ENCODE results near the gene INTS11.

Gene INTS11

DNA sequence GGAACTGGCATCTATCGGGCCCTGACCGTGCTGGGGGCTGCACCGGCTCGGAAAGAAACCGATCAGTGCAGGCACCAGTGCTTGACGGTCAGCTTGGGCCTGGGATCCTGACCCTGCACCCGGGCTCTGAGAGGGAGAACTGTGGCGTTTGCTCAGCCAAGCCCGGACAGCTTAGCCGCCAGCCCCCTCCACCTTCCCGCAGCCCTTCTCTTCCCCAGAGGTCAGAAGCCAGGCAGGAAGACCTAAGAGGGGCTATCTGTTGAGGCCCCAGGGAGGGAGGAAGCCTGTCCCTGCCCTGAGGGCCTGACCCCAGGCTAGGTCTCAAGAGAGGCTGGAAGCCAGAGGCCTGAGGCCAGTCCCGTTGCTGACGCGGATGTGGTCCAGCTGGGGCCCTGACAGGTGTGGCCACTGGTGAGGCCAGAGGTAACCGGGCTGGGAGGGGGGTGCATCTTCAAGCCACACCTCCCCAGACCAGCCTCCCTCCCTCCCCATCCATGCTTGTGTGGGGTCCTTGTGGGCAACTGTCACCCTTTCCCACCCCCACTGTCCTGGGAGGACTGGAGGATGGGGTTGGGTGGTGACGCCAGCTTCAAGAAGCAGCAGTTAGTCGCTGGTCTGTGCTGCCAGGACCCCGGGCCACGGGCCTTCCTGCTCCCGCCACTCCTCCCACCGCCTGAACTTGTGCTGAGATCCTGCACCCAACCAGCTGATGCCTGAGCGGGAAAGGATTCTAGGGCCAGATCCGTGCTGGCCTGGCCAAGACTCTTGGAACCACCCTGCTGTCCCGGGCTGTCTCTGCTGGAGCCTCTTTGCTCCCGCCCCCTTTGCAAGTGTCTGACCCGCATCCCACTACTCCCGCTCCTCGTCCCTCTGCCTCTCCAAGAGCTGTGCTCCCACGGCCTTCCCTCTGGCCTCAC is 27.3 kb upstream of the INTS11 start:
- peak in 1 of 2 donors; percentile 63 for DNase-seq
- Histone ChIP-seq H3K4me3 (no peak overlapping the region), H3K4me1 (peaks cover 0 to 74% (median 63%) of the 10 kb centered on the region in 4 donors), H3K27me3 (no peaks in the 10 kb centered on the region), H3K36me3 (peaks cover 9 to 27% (median 24%) of the 10 kb centered on the region in 3 donors), H3K9me3 (no peaks in the 10 kb centered on the region), H3K27ac (peak overlapping the region; percentile 4 to 63)
- intact Hi-C loops (cut with DNase I; ENCODE audit: low total_unique reads) = no loop called here
- TF ChIP-seq CTCF (IDR thresholded peaks at IDR 0.05) = no peak

- Histone ChIP-seq H3K36me3 (peaks cover 7 to 21% (median 18%) of the 10 kb centered on the region in 3 donors), H3K4me3 (peak within 1 kb of the TSS; percentile 81 to 84), H3K27me3 (no peaks in the 10 kb centered on the region), H3K27ac (peak within 1 kb of the TSS; percentile 87 to 88), H3K4me1 (peaks cover 0 to 74% (median 57%) of the 10 kb centered on the region in 4 donors), H3K9me3 (no peaks in the 10 kb centered on the region)
- intact Hi-C loops (cut with DNase I; ENCODE audit: low total_unique reads) = loop anchor here (2.0 kb wide), 1 partner anchor 25 kb away; the partner anchor contains the start of gene AURKAIP1
- peak; percentile 53 to 55 for TF ChIP-seq CTCF (IDR thresholded peaks at IDR 0.05)
- peak; percentile 44 to 81 for DNase-seq
Observed at GRCh38 chr1:1349256-1350012, 25.0 kb upstream of the INTS11 start, which contains the start of gene DVL1. TSS of gene DVL1 (minus strand) at chr1:1349418. CDS start at chr1:1349065, 353 bp downstream.

- H3K4me1 ChIP-seq = peaks cover 0 to 74% (median 49%) of the 10 kb centered on the region in 4 donors
- H3K27ac ChIP-seq = peak overlapping the region; percentile 64 to 66
- no peaks in the 10 kb centered on the region for H3K9me3 ChIP-seq
- peaks cover 2 to 13% (median 10%) of the 10 kb centered on the region in 3 donors for H3K36me3 ChIP-seq
- H3K4me3 ChIP-seq = peak overlapping the region; percentile 81 to 84
- no peak for TF ChIP-seq CTCF (IDR thresholded peaks at IDR 0.05)
- intact Hi-C loops (cut with DNase I; ENCODE audit: low total_unique reads) = loop anchor here (2.0 kb wide), 1 partner anchor 26 kb away; the partner anchor contains the start of gene AURKAIP1
- no peaks in the 10 kb centered on the region for H3K27me3 ChIP-seq
- DNase-seq = peak in 1 of 2 donors; percentile 48
Observed at GRCh38 chr1:1348420-1349255, 24.2 kb upstream of the INTS11 start.

DNA sequence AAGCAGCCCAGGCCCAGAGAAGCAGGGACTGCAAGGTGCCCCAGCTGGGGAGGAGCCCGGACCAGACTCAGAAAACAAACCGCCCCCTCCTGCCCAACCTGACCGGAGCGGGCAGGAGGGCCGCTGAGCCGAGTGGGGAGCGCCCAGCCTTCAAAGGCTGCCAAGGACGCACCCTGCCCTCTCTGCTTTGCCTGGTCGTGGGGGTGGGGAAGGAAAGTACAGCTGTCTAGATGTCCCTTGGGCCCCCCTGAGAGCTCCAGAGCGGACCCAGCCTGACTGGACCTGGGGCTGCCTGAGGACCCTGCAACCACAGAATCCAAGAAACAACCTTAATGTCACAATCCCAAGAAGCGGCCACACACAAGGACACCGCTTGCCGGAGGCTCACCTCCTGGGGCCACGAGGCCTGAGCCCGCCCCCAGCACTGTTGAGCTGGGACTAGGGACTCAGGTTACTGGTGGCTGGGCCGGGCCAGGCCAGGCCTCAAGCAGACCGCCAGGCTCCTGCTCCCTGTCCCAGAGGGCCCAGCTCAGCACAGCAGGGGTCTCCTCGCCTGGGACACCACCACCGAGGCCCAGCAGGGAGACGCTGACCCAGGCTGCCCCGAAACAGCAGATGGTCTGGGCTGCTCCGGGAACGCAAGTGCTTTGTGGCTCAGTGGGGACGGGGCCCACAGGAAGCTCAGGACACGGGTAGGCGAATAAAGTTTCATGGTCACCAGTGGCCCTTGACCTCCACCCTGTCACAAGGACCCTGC is 23.4 kb upstream of the INTS11 start:
- Histone ChIP-seq H3K4me1 (peaks cover 0 to 66% (median 46%) of the 10 kb centered on the region in 4 donors), H3K27ac (peak overlapping the region; percentile 64 to 66), H3K36me3 (peaks cover 0 to 5% (median 2%) of the 10 kb centered on the region in 3 donors), H3K9me3 (no peaks in the 10 kb centered on the region), H3K27me3 (no peaks in the 10 kb centered on the region), H3K4me3 (peak overlapping the region; percentile 81 to 84)
- no peak for TF ChIP-seq CTCF (IDR thresholded peaks at IDR 0.05)
- DNase-seq = no peak
- intact Hi-C loops (cut with DNase I; ENCODE audit: low total_unique reads) = loop anchor here (2.0 kb wide), 1 partner anchor 27 kb away; the partner anchor contains the start of gene AURKAIP1
